A549 (cell line): Measurements from ENCODE around the gene UBB.

Experiments
- POLR2A ChIP-seq: IDR thresholded peaks from 2 replicates; pipeline ENCODE4 v1.6.1; 2012; ENCODE audit warnings: mild to moderate bottlenecking, low read length
- SMC3 ChIP-seq: fragments of >200 bp; sonication (Bioruptor Twin); formaldehyde crosslinking; IDR thresholded peaks from 3 replicates; pipeline ENCODE4 v1.6.1; 2018; ENCODE audit warnings: inconsistent platforms

GRCh38 chr17:16423226-16423872 lies 42.5 kb downstream of the UBB start:
- no peak for TF ChIP-seq POLR2A
- TF ChIP-seq SMC3: no peak
